Osteocyte (in vitro differentiated cells): ENCODE measurements around the gene MARCHF11. TPM values are rescaled to one million over a fixed set of nuclear protein-coding genes. Genes with fewer than 3 reads are reported as not detected.

Source experiments
- DNase-seq: peaks from one replicate; pipeline ENCODE4 v3.0.0; 2021; ENCODE audit warnings: mixed read lengths; ENCODE audit not compliant: unreplicated experiment; ENCODE audit errors: extremely low spot score
- H3K27ac Mint-ChIP-seq: one replicate; pipeline ENCODE4 v1.8.0; 2021; ENCODE audit warnings: mild to moderate bottlenecking, mixed read lengths; ENCODE audit not compliant: unreplicated experiment
- H3K27me3 Mint-ChIP-seq: one replicate; pipeline ENCODE4 v1.8.0; 2021; ENCODE audit warnings: mixed read lengths; ENCODE audit not compliant: unreplicated experiment
- H3K36me3 Mint-ChIP-seq: one replicate; pipeline ENCODE4 v1.8.0; 2021; ENCODE audit warnings: mixed read lengths; ENCODE audit not compliant: unreplicated experiment
- H3K4me1 Mint-ChIP-seq: one replicate; pipeline ENCODE4 v1.8.0; 2021; ENCODE audit warnings: mixed read lengths; ENCODE audit not compliant: unreplicated experiment
- H3K4me3 Mint-ChIP-seq: one replicate; pipeline ENCODE4 v1.8.0; 2021; ENCODE audit warnings: mild to moderate bottlenecking, moderate library complexity, mixed read lengths; ENCODE audit not compliant: unreplicated experiment
- H3K9me3 Mint-ChIP-seq: one replicate; pipeline ENCODE4 v1.8.0; 2021; ENCODE audit warnings: mixed read lengths; ENCODE audit not compliant: unreplicated experiment
- CTCF ChIP-seq: fragments of 200-600 bp; sonication (generic); IDR thresholded peaks from 2 replicates; pipeline ENCODE4 v1.5.0; 2021; ENCODE audit warnings: antibody characterized with exemption, mild to moderate bottlenecking, moderate library complexity
- total RNA-seq: library from RNA; stranded (reverse); gene quantifications from 2 replicates; pipeline ENCODE4 v1.2.1, GENCODE V29; 2021

MARCHF11 gene
- total RNA-seq, 1 donor from 2014 or later, result not detected

- Mint-ChIP-seq H3K4me1 (peaks cover 8% of the 10 kb centered on the region), H3K27ac (no peak overlapping the region), H3K27me3 (peaks cover 52% of the 10 kb centered on the region), H3K36me3 (no peaks in the 10 kb centered on the region), H3K9me3 (no peaks in the 10 kb centered on the region), H3K4me3 (peak overlapping the region; percentile 32)
- TF ChIP-seq CTCF, result no peak
- DNase-seq, result peak; percentile 92
These were observed 732 bp downstream of the MARCHF11 start for GRCh38 chr5:16178745-16179372.

- Mint-ChIP-seq H3K4me1 (no peaks in the 10 kb centered on the region), H3K9me3 (no peaks in the 10 kb centered on the region), H3K27ac (no peak overlapping the region), H3K36me3 (no peaks in the 10 kb centered on the region), H3K27me3 (peaks cover 8% of the 10 kb centered on the region), H3K4me3 (no peak overlapping the region)
- no peak for DNase-seq
- TF ChIP-seq CTCF, result no peak
These were observed 10.0 kb downstream of the MARCHF11 start for GRCh38 chr5:16169550-16169949.

- H3K27ac Mint-ChIP-seq, result no peak overlapping the region
- peaks cover 16% of the 10 kb centered on the region for H3K27me3 Mint-ChIP-seq
- DNase-seq, result no peak
- no peak overlapping the region for H3K4me3 Mint-ChIP-seq
- H3K9me3 Mint-ChIP-seq, result peaks cover 7% of the 10 kb centered on the region
- no peaks in the 10 kb centered on the region for H3K4me1 Mint-ChIP-seq
- peak; percentile 67 for TF ChIP-seq CTCF
- no peaks in the 10 kb centered on the region for H3K36me3 Mint-ChIP-seq
These were observed 18.9 kb downstream of the MARCHF11 start for GRCh38 chr5:16160706-16161105.

GRCh38 chr5:16159636-16160035 lies 20.0 kb downstream of the MARCHF11 start:
- H3K27me3 Mint-ChIP-seq, result peaks cover 12% of the 10 kb centered on the region
- no peak for TF ChIP-seq CTCF

GRCh38 chr5:16156152-16156551 lies 23.4 kb downstream of the MARCHF11 start:
- Mint-ChIP-seq H3K27me3 (peaks cover 6% of the 10 kb centered on the region), H3K27ac (no peak overlapping the region), H3K9me3 (peaks cover 7% of the 10 kb centered on the region), H3K36me3 (no peaks in the 10 kb centered on the region), H3K4me3 (no peak overlapping the region), H3K4me1 (no peaks in the 10 kb centered on the region)
- no peak for DNase-seq
- no peak for TF ChIP-seq CTCF

More at GRCh38 chr5:16159636-16160035, 20.0 kb downstream of the MARCHF11 start:
- H3K4me3 Mint-ChIP-seq, result no peak overlapping the region
- no peak overlapping the region for H3K27ac Mint-ChIP-seq
- H3K36me3 Mint-ChIP-seq, result no peaks in the 10 kb centered on the region
- DNase-seq, result no peak
- peaks cover 7% of the 10 kb centered on the region for H3K9me3 Mint-ChIP-seq
- H3K4me1 Mint-ChIP-seq, result no peaks in the 10 kb centered on the region
